Breast epithelium (tissue), 3 donors: ENCODE measurements around the gene NEU3.

Experiments
- POLR2A ChIP-seq: fragments of 450-650 bp; IDR thresholded peaks from one replicate; pipeline ENCODE4 v1.6.1; 2016; ENCODE audit warnings: antibody characterized with exemption, mild to moderate bottlenecking, moderate library complexity
- POLR2AphosphoS5 ChIP-seq, 3 donors: sonication (generic); formaldehyde crosslinking; IDR thresholded peaks; one replicate each; pipeline ENCODE4 v1.6.1; 2017; ENCODE audit warnings: antibody characterized with exemption in 3 of 3
- TF ChIP-seq, protein P1 (sequence below), 3 donors: fragments of 450-650 bp; IDR thresholded peaks; one replicate each; pipeline ENCODE4 v1.5.1; 2016 to 2017; ENCODE audit warnings: antibody characterized with exemption in 3 of 3, mild to moderate bottlenecking in 3 of 3, moderate library complexity in 3 of 3

DNA sequence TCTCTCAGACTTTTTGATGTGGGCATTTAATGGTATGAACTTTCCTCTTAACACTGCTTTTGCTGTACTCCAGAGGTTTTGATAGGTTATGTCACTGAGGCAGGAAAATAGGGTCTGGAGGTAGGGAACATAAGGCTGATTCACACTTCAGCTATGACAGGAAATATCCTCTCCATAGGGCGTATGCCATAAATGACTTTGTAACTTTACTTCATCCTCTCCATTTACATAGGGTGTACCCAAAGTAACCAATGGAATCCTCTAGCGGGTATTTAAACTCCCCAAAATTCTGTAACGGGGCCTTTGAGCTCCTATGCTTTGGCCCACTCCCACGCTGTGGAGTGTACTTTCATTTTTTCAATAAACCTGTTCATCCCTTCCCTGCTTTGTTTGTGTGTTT lies 58.5 kb downstream of the NEU3 start:
- TF ChIP-seq, protein P1, sequence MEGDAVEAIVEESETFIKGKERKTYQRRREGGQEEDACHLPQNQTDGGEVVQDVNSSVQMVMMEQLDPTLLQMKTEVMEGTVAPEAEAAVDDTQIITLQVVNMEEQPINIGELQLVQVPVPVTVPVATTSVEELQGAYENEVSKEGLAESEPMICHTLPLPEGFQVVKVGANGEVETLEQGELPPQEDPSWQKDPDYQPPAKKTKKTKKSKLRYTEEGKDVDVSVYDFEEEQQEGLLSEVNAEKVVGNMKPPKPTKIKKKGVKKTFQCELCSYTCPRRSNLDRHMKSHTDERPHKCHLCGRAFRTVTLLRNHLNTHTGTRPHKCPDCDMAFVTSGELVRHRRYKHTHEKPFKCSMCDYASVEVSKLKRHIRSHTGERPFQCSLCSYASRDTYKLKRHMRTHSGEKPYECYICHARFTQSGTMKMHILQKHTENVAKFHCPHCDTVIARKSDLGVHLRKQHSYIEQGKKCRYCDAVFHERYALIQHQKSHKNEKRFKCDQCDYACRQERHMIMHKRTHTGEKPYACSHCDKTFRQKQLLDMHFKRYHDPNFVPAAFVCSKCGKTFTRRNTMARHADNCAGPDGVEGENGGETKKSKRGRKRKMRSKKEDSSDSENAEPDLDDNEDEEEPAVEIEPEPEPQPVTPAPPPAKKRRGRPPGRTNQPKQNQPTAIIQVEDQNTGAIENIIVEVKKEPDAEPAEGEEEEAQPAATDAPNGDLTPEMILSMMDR (IDR thresholded peaks at IDR 0.05) = no peak
- no peak for TF ChIP-seq POLR2A
- TF ChIP-seq POLR2AphosphoS5 (IDR thresholded peaks at IDR 0.05) = no peak
